Panc1 (cell line): ENCODE data around the gene CA10. TPM values are rescaled to one million over a fixed set of nuclear protein-coding genes. Genes with fewer than 3 reads are reported as not detected.

Source experiments
- ATAC-seq: fragments of 200-7000 bp; cut with Tn5 transposase; 2 replicates; pipeline ENCODE4 v1.9.1; 2020; ENCODE audit warnings: mild to moderate bottlenecking, moderate library complexity
- BruUV-seq: library from RNA; stranded (reverse); fragments of 400-500 nt; replicated peaks from 2 replicates; lab custom pipeline; 2021; lab: Mats Ljungman, UMichigan
- CTCF ChIA-PET: fragments of 300-600 bp; sonication (Branson Sonifier 250); formaldehyde crosslinking; loops from one replicate; lab custom pipeline; 2022; ENCODE audit warnings: antibody characterized with exemption; lab: Charles Lee
- POLR2A ChIA-PET: fragments of 300-600 bp; sonication (Branson Sonifier 250); formaldehyde crosslinking; loops from one replicate; lab custom pipeline; 2022; ENCODE audit warnings: antibody characterized with exemption; lab: Charles Lee
- DNase-seq: peaks from one replicate; pipeline ENCODE4 v3.0.0-alpha.2; 2010; ENCODE audit warnings: low read depth, low spot score
- H3K27ac ChIP-seq: 2 replicates; pipeline ENCODE4 v1.5.1; 2011; ENCODE audit warnings: mild to moderate bottlenecking, low read length, inconsistent platforms
- H3K27me3 ChIP-seq: fragments of 200-500 bp; sonication (Bioruptor generic); 2 replicates; pipeline ENCODE4 v1.6.0; 2014; ENCODE audit warnings: low read length, inconsistent platforms; ENCODE audit not compliant: control insufficient read depth, insufficient read depth
- H3K36me3 ChIP-seq: fragments of 200-500 bp; sonication (Bioruptor generic); 2 replicates; pipeline ENCODE4 v1.5.1; 2014; ENCODE audit warnings: inconsistent platforms, mild to moderate bottlenecking, low read length, moderate library complexity; ENCODE audit not compliant: control insufficient read depth, insufficient read depth
- H3K4me1 ChIP-seq: 2 replicates; pipeline ENCODE4 v1.5.1; 2011; ENCODE audit warnings: inconsistent platforms, mild to moderate bottlenecking, low read length, moderate library complexity; ENCODE audit not compliant: control insufficient read depth, insufficient read depth
- H3K4me3 ChIP-seq, 2 experiments: 2 replicates each; pipeline ENCODE4 v1.5.1; 2011 to 2012; ENCODE audit warnings: low read depth in 2 of 2, low read length in 2 of 2, mild to moderate bottlenecking in 2 of 2, inconsistent platforms in 1 of 2, moderate library complexity in 1 of 2
- H3K9me3 ChIP-seq: fragments of 200-500 bp; sonication (Bioruptor generic); 2 replicates; pipeline ENCODE4 v1.5.1; 2014; ENCODE audit warnings: low read depth, mild to moderate bottlenecking, inconsistent platforms, low read length, moderate library complexity; ENCODE audit not compliant: control insufficient read depth, insufficient read depth
- POLR2AphosphoS5 ChIP-seq: IDR thresholded peaks from 2 replicates; pipeline ENCODE4 v1.6.1; 2012; ENCODE audit warnings: mild to moderate bottlenecking, low read depth, low read length, moderate library complexity
- REST ChIP-seq, 2 experiments: IDR thresholded peaks; 2 replicates each; pipeline ENCODE4 v1.6.1; 2011 to 2012; ENCODE audit warnings: low read depth in 2 of 2, control low read depth in 1 of 2, low read length in 1 of 2, mild to moderate bottlenecking in 1 of 2, moderate library complexity in 1 of 2; ENCODE audit not compliant: insufficient read depth in 1 of 2
- SIN3A ChIP-seq: IDR thresholded peaks from 2 replicates; pipeline ENCODE4 v1.6.1; 2012; ENCODE audit warnings: low read depth, mild to moderate bottlenecking, low read length, moderate library complexity, borderline replicate concordance; ENCODE audit not compliant: insufficient read depth
- TCF7L2 ChIP-seq: IDR thresholded peaks from 2 replicates; pipeline ENCODE4 v1.6.1; 2011; ENCODE audit warnings: mild to moderate bottlenecking, low read depth, low read length, inconsistent platforms
- in situ Hi-C: cut with HindIII; loops from 2 replicates; pipeline ENCODE4 v1.10.0; 2016; ENCODE audit warnings: low sequenced_read_pairs, low pct_unique_long_range_greater_than_20kb
- intact Hi-C: fragments of 100-400 bp; cut with micrococcal nuclease; formaldehyde crosslinking; loops from one replicate; pipeline ENCODE4 v1.10.0; 2022; ENCODE audit not compliant: unreplicated experiment
- total RNA-seq: library from RNA; stranded (reverse); gene quantifications from one replicate; pipeline ENCODE4 v1.2.1, GENCODE V29; 2021; ENCODE audit not compliant: unreplicated experiment
- TF ChIP-seq, protein P1 (sequence below): fragments of 450-650 bp; IDR thresholded peaks from 2 replicates; pipeline ENCODE4 v1.5.1; 2017; ENCODE audit warnings: mild to moderate bottlenecking

Gene CA10
- total RNA-seq, 1 experiment from 2014 or later, result not detected

DNA sequence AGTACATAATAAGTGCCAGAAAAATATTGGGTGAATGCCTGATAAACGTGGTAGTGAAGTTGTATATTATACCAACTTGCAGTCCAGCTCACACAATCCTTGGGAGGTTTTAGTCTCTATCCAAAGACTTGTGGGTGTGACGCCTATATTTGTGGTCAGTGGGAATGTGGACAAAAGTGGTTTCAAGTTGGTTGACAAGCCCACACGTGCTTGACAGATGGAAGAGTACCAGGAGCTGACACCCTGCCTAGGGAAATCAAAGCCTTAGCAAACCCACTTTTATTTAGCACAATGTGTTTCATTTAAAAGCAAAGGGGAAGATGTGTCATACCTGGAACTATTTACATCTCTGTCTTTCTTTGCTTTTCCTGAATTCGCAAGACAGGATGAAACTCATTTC is 79.0 kb downstream of the CA10 start:
- Histone ChIP-seq H3K27ac (no peak overlapping the region), H3K9me3 (no peaks in the 10 kb centered on the region), H3K27me3 (no peaks in the 10 kb centered on the region), H3K4me1 (no peaks in the 10 kb centered on the region), H3K4me3 (no peak overlapping the region), H3K36me3 (no peaks in the 10 kb centered on the region)
- in situ Hi-C loops (no loop called here), intact Hi-C loops (no loop called here)
- ATAC-seq, result no peak
- POLR2A ChIA-PET, result no interaction called here
- DNase-seq, result no peak
- CTCF ChIA-PET, result no interaction called here
- TF ChIP-seq REST (IDR thresholded peaks at IDR 0.05; ENCODE audit: insufficient read depth in 1 of 2, low read depth in 2 of 2, low read length in 1 of 2) (no peak), SIN3A (no peak), TCF7L2 (no peak)
- TF ChIP-seq, protein P1, sequence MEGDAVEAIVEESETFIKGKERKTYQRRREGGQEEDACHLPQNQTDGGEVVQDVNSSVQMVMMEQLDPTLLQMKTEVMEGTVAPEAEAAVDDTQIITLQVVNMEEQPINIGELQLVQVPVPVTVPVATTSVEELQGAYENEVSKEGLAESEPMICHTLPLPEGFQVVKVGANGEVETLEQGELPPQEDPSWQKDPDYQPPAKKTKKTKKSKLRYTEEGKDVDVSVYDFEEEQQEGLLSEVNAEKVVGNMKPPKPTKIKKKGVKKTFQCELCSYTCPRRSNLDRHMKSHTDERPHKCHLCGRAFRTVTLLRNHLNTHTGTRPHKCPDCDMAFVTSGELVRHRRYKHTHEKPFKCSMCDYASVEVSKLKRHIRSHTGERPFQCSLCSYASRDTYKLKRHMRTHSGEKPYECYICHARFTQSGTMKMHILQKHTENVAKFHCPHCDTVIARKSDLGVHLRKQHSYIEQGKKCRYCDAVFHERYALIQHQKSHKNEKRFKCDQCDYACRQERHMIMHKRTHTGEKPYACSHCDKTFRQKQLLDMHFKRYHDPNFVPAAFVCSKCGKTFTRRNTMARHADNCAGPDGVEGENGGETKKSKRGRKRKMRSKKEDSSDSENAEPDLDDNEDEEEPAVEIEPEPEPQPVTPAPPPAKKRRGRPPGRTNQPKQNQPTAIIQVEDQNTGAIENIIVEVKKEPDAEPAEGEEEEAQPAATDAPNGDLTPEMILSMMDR, result no peak
- no TSS peak for BruUV-seq

- Histone ChIP-seq H3K9me3 (no peaks in the 10 kb centered on the region), H3K4me1 (no peaks in the 10 kb centered on the region), H3K27ac (no peak overlapping the region), H3K27me3 (no peaks in the 10 kb centered on the region), H3K36me3 (no peaks in the 10 kb centered on the region), H3K4me3 (no peak overlapping the region)
- in situ Hi-C loops (no loop called here), intact Hi-C loops (no loop called here)
- DNase-seq (no peak), ATAC-seq (no peak)
- CTCF ChIA-PET, result no interaction called here
- no TSS peak for BruUV-seq
- TF ChIP-seq REST (IDR thresholded peaks at IDR 0.05; ENCODE audit: insufficient read depth in 1 of 2, low read depth in 2 of 2, low read length in 1 of 2) (no peak), POLR2AphosphoS5 (no peak), SIN3A (no peak), TCF7L2 (no peak)
- TF ChIP-seq, protein P1, result no peak
- POLR2A ChIA-PET, result no interaction called here
These were observed 86.8 kb downstream of the CA10 start for GRCh38 chr17:52071712-52072111.
